Loucy (cell line): ENCODE measurements around the gene CENPU.

ENCODE experiments used
- CTCF ChIP-seq: fragments of 200-600 bp; sonication (generic); conservative IDR thresholded peaks from 2 replicates; pipeline ENCODE4 v1.5.1; 2014; ENCODE audit warnings: mild to moderate bottlenecking, antibody characterized with exemption, low read length
- EZH2phosphoT487 ChIP-seq: fragments of 200-600 bp; IDR thresholded peaks from 2 replicates; pipeline ENCODE4 v1.6.1; 2018; ENCODE audit warnings: antibody characterized with exemption, mild to moderate bottlenecking, moderate library complexity, borderline replicate concordance

- TF ChIP-seq CTCF: no peak
- no peak for TF ChIP-seq EZH2phosphoT487
Observed at GRCh38 chr4:184669251-184669650, 64.6 kb downstream of the CENPU start.
